GM21529 (cell line): ENCODE data around the gene TRMT13.
A peak's percentile ranks its signal among the peaks of the same experiment; 100 is the strongest.
"Not testable (repeated sequence)": the region's sequence is repeated elsewhere in the genome, so short reads cannot be mapped to it uniquely, and the experiment has no call there.

Experiments used
- ATAC-seq: cut with Tn5 transposase; IDR thresholded peaks from one replicate; pipeline ENCODE4 v1.9.1; 2021; ENCODE audit not compliant: unreplicated experiment

The TRMT13 gene

DNA sequence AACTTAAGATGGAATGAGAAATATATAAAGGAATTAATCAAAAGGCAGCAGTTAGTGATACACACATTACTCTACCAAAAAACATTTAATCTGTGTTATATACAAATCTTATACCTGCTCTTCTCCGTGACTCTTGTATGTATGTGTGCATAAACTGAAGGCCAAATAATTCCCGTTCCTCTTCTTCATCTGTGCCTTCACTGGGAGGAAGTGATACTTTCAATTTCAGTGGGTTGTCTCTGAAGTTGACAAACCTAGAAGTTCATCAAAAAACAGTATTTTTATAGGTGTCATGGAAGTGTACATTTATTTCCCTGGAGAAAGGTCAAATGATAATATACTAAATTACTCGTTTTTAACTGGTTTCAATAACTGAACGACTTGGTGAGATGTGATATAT, 19.3 kb downstream of the TRMT13 start:
- peak; percentile 96 for ATAC-seq

DNA sequence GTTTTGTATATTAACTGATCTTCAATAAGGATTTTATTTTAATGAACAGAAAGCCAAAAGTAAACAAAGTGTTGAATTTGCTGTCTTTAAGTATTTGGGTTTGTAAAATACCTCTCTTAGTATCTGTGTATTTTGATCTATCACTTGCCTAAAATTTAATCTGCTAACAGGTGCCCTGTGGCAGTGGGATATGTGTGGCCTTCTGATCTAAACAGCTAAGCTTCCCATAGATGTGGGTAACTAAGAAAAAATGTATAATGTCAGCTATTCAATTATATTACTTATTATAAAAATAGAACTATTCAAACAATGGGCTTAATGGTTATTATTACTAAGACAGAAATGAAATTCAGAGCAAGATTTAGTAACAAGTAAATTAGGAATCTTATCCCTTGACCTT, 29.9 kb downstream of the TRMT13 start:
- no peak for ATAC-seq

DNA sequence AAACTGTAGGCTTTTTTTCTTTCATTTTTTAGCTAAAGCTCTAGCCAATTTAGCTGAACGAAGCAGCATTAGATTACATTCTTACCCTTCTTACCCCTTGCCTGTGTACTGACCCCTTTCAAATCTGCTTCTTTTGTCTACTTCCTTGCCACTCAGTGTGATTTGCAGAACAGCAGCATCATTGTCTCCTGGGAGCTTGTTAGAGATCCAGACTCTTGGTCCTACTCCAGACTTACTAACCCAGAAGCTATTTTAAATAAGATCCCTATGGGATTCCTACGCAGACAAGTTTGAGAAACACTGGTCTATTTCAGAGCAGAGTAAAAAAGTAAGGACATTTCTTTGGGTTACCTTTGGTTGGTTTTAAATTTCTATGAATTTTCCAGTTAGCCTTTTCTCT, 31.3 kb downstream of the TRMT13 start:
- no peak for ATAC-seq

DNA sequence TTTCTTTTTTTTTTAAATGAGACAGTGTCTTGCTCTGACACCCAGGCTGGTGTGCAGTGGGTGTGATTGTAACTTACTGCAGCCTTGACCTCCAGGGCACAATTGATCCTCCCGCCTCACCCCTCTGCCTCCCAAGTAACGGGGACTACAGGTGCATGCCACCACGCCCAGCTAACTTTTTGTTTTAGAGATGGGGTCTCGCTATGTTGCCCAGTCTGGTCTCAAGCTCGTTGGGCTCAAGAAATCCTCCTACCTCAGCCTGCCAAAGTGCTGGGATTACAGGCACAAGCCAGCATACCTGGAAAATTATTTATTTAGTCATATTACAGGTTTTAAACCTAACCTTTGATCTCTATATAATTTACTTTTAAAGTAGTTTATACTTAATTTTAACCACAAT, 31.7 kb downstream of the TRMT13 start:
- no peak for ATAC-seq

DNA sequence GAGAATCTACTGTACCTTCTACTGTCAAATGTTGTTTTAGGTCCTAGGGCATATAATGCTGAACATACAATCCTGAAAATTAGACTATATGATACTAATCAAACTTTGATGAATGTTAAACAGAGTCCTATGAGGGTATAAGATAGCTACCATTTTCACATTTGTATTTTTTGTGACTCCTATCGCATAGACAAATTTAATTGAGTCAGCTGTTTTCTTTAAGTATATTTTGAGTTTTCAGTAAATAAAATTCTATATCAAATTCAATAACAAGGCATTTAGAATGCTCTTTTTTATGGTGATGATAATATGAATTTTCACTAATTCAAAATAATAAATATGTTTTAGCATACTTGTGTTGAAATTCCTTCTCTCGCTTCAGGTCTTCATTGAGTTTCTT, 35.1 kb downstream of the TRMT13 start:
- ATAC-seq = no peak

DNA sequence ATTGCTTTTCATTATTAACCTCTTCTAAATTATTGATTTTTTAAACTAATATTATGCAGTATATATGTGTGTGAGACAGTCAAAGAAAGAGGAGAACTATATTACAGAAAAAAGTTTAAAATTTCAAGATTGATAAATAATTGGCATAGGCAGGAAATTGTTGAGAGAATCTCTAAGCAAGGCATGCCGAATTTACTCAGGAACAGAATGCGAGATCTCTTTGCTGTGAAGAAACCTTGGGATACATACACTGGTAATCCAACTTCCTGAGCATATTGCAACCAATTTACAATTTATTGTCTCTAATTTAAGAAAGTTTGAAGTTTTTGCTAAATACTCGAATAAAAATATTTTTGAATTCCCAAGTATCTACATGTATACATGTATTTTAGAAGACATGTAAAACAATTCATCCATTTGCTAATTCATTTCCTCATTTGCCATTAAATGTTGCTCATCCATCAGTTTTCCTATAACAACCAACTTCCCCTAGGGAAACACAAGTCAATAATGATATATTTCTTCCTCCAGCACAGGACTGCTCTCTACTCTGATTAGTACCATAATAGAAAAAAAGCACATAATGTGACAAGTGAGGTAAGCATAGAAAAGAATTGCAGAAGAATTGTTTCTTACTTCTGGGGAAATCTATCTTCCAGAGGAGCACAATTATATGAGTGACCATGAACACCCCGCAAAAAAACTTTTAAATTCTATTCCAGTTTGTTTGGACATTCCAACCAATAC, 44.5 kb downstream of the TRMT13 start:
- ATAC-seq = no peak

DNA sequence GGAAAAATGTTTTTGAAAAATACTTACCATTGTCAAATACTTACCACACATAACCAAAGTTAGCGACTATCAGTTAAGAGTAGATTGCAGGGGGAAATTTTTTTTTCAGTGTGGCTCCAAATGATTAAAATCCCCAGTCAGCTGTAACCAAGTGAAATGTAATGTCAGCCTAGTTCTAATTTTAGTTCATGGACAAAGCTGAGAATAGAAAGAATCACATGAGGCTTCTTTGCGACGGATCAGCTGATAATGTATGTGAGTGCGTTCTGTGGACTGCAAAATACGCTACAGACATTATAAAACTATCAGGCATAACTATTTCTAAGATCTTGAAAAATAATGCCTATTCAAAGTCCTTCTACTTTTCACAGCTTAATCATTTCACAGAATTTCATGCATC, 45.1 kb downstream of the TRMT13 start, which contains the start of gene LRRC39:
LRRC39 (minus strand) TSS at position 166 of the 400 bp plus-strand sequence. CDS start 9,740 bp downstream, outside the sequence.
- ATAC-seq = no peak

DNA sequence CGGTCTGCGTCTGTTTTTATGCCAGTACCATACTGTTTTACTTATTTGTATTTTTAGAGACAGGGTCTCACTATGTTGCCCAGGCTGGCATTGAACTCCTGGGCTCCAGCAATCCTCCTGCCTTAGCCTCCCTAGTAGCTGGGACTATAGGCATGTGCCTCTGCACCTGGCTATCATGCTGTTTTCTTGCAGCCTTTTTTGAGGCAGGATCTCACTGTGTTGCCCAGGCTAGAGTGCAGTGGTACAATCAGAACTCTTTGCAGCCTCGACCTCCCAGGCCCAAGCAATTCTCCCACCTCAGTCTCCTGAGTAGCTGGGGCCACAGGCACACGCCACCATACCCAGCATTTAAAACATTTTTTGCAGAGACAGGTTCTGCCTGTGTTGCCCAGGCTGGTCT, 50.4 kb downstream of the TRMT13 start:
- ATAC-seq = no peak

DNA sequence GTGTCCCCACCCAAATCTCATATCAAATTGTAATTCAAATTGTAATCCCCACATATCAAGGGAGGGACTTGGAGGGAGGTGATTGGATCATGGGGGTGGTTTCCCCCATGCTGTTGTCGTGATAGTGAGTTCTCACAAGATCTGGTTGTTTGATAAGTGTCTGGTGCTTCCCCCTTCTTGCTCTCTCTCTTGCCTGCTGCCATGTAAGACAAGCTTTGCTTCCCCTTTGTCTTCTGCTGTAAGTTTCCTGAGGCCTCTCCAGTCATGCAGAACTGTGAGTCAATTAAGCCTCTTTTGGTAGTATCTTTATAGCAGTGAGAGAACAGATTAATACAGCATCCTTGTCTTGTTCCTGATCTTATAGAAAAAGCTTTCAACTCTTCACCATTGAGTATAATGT, 51.6 kb downstream of the TRMT13 start:
- peak; percentile 79 for ATAC-seq

DNA sequence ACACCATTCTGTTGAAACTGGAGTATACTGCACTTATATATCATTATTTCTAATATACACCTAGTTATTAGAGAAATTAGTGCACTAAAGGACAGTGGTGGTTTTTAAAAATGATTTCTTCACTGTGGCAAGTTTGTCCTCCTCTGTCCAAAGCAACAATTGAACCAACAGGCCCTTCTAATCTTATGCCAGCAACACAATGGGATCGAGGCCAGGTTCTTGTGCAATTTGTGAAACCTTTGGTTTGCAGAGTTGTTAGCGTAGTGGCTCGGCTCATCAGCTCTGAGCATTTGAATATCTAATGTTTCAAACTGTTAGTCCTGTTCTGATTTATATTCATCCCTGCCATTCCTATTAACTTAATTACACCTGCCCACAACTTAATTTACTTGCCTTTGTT, 54.9 kb downstream of the TRMT13 start:
- no peak for ATAC-seq

DNA sequence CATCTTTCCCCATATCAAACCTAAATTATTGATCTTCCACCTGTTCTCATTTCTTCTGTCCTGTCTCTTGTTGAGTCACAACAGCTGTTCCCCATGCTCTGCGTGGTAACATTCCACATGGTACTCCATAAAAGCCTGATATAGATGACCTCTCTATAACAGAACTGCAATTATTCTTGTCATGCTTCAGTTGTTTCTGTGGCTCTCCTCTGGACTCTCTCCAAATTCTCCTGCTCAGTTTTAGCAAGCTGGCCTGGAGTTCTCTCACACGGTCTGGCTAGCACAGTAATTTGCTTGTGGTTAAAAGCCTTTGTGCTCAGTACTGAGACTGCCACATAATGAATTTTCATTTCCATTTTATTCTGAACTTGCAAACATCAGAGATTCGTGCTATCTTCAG, 55.7 kb downstream of the TRMT13 start:
- ATAC-seq = peak; percentile 57

DNA sequence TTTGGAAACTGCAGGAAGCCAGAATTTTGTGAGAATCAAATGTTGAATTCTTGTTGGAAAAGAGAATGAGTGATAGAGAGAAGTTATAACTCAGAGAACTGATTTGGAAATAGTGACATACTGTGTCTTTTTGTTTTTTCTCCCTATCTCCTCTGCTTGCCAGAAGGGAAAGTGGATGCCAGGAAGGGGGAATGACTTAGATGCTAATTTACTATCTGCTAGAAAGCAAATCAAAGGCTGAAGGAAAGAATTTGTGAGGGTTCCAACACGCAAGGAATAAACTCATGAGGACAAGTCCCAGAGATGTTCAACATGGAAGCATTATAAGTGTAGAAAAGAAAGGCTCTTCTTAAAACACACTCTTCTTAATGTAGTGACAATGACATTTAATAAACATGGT, 65.6 kb downstream of the TRMT13 start:
- no peak for ATAC-seq

DNA sequence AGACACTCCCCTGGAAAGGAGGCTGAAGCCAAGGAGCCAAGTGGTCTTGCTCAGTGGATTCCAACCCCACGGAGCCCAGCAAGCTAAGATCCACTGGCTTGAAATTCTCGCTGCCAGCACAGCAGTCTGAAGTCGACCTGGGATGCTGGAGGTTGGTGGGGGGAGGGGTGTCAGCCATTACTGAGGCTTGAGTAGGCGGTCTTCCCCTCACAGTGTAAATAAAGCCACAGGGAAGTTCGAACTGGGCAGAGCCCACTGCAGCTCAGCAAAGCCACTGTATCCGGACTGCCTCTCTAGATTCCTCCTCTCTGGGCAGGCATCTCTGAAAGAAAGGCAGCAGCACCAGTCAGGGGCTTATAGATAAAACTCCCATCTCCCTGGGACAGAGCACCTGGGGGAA, 67.1 kb downstream of the TRMT13 start:
- not testable (repeated sequence) for ATAC-seq
